Muscle of leg (tissue), 11 donors: Measurements from ENCODE around the gene CAMTA1. TPM values are rescaled to one million over a fixed set of nuclear protein-coding genes. Genes with fewer than 3 reads are reported as not detected.
A peak's percentile ranks its signal among the peaks of the same experiment; 100 is the strongest.
"Not testable (repeated sequence)": the region's sequence is repeated elsewhere in the genome, so short reads cannot be mapped to it uniquely, and the experiment has no call there.

Experiments used
- DNase-seq: peaks from one replicate; pipeline ENCODE4 v3.0.0; 2013
- H3K27ac ChIP-seq: one replicate; pipeline ENCODE4 v1.5.1; 2013; ENCODE audit warnings: mild to moderate bottlenecking, low read length, control low read depth
- H3K27me3 ChIP-seq: one replicate; pipeline ENCODE4 v1.6.1; 2013; ENCODE audit warnings: low read length; ENCODE audit not compliant: control insufficient read depth, insufficient read depth
- H3K36me3 ChIP-seq: one replicate; pipeline ENCODE4 v1.6.1; 2013; ENCODE audit warnings: low read length; ENCODE audit not compliant: control insufficient read depth, insufficient read depth
- H3K4me1 ChIP-seq: one replicate; pipeline ENCODE4 v1.6.1; 2013; ENCODE audit warnings: low read length; ENCODE audit not compliant: control insufficient read depth, insufficient read depth
- H3K4me3 ChIP-seq: one replicate; pipeline ENCODE4 v1.5.1; 2013; ENCODE audit warnings: low read length, control low read depth
- H3K9me3 ChIP-seq: replicated peaks from 2 replicates; pipeline ENCODE4 v1.6.1; 2013; ENCODE audit warnings: low read depth, low read length; ENCODE audit not compliant: control insufficient read depth
- WGBS: methylation state at CpG from one replicate; pipeline ENCODE4 v1.1.5; 2013; ENCODE audit warnings: missing lambda C conversion rate; ENCODE audit not compliant: insufficient coverage; 5-methylcytosine and 5-hydroxymethylcytosine counted together
- polyA plus RNA-seq, 8 donors: library from polyadenylated mRNA; unstranded; fragments of 120-200 nt; gene quantifications; one replicate each; pipeline versions ENCODE4 v1.2.1 to v1.2.3, GENCODE V29; 2013; ENCODE audit warnings: inconsistent platforms in 1 of 8, low replicate concordance in 1 of 8; ENCODE audit not compliant: insufficient read length in 8 of 8, insufficient read depth in 1 of 8
- total RNA-seq: library from RNA; stranded (reverse); fragments of 120-200 nt; gene quantifications from one replicate; pipeline ENCODE4 v1.2.4, GENCODE V29; 2013

The CAMTA1 gene
- total and polyA plus RNA-seq, 9 donors: 36.4 to 56.4 (median 47.7) TPM

DNA sequence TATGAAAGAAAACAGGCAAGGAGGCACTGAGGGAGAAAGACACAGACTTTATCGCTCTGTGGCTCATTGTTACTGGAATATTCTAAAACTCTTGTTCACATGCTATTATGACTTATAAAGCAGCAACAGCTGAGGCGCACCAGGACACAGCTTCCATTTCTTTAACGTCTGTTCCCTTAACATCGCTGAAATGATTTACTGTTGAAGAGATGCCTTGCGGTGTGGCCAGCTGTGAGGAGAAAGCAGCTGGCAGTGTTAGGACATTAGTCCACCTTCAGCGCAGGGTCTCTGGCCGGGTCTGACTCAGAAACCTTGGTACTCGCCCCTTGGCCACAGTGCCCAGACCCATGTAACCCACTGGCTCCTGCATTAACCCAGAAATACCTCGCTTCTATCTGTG is 995.7 kb downstream of the CAMTA1 start:
- H3K4me1 ChIP-seq: peaks cover 13% of the 10 kb centered on the region

DNA sequence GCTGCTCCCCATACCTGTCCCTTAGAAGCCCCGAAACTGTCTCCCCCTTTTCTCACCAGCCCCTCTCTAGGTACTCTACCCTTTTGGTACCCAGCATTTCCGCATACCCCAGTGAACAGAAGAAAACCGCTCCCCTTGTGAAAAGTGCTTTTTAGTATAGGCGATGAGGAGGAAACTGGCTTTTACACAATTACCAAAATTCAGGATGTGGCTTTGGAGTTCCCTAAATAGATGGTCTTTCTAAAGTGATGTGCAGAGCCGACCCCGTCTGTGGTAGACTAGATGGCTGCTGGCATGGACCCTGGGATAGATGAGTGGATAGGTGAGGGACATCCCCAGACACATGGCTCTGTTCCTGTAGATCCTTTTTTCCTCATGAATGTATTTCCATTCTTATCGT is 996.2 kb downstream of the CAMTA1 start:
- no CpG with 5 or more reads among the region's 7 CpGs for WGBS
- Histone ChIP-seq H3K27ac (no peak overlapping the region), H3K4me1 (peaks cover 13% of the 10 kb centered on the region), H3K9me3 (no peaks in the 10 kb centered on the region), H3K36me3 (peaks cover 35% of the 10 kb centered on the region), H3K4me3 (no peak overlapping the region), H3K27me3 (peaks cover 5% of the 10 kb centered on the region)
- no peak for DNase-seq

More for the DNA sequence above, 995.7 kb downstream of the CAMTA1 start:
- Histone ChIP-seq H3K27ac (no peak overlapping the region), H3K9me3 (no peaks in the 10 kb centered on the region), H3K36me3 (peaks cover 35% of the 10 kb centered on the region), H3K4me3 (no peak overlapping the region), H3K27me3 (peaks cover 5% of the 10 kb centered on the region)
- WGBS: 72% methylated on average over 5 of the region's 9 CpGs
- no peak for DNase-seq

DNA sequence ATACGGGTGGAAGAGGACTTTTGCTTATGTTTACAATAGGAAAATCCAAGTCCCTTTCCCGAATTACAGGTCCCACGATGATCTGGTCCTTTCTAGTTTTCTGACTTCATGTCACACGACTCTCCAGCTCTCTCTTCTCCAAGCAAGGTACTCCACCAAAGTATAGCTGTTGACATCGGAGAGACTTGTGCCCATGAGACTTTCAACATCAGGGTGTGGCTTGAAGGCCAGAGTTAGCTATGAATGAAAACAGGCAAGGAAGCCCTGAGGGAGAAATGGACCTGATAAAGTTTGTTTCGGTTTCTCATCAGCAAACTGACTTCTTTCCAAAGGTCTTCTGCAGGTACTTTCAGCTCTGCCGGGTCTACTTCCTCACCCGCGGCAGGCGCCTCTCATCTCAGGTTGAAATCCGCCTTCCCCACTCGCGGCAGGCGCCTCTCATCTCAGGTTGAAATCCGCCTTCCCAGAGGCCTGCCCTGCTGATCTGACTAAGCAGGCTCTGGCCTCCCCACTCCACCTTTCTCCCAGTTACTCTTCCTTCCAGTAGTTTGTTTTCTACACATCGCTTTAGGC is 996.8 kb downstream of the CAMTA1 start:
- 87% methylated on average over 12 of the region's 16 CpGs for WGBS
- H3K27ac ChIP-seq: no peak overlapping the region

DNA sequence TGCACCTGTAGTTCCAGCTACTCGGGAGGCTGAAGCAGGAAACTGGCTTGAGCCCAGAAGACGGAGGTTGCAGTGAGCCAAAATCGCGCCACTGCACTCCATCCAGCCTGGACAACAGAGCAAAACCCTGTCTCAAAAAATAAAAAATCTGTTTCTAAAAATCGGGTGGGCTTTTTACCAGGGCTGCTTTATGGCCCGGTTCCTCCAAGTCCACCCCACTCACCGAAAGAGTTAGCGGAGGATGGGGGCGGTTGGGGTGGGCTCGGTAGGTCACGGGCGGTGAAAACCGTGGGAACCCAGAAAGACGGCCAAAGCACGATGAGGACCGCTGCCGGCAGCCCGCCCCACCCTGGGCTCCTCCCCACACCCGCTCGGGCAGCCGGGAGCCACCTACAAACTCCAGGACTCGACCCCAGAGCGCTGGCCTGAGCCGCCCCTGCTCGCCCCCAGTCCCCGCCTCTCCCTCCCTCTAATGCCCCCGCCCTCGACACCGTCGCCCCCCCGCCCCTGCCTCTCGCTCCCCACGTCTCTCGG is 998.0 kb downstream of the CAMTA1 start:
- Histone ChIP-seq H3K36me3 (peaks cover 23% of the 10 kb centered on the region), H3K27me3 (peaks cover 5% of the 10 kb centered on the region), H3K9me3 (no peaks in the 10 kb centered on the region), H3K4me1 (peaks cover 13% of the 10 kb centered on the region), H3K4me3 (peak overlapping the region; percentile 62), H3K27ac (peak overlapping the region; percentile 72)
- 6% methylated on average over 5 of the region's 34 CpGs for WGBS
- peak; percentile 60 for DNase-seq

More for the DNA sequence above, 996.8 kb downstream of the CAMTA1 start:
- no peak for DNase-seq
- no peak overlapping the region for H3K4me3 ChIP-seq
- no peaks in the 10 kb centered on the region for H3K9me3 ChIP-seq
- H3K27me3 ChIP-seq: peaks cover 5% of the 10 kb centered on the region
- H3K36me3 ChIP-seq: peaks cover 33% of the 10 kb centered on the region
- peaks cover 13% of the 10 kb centered on the region for H3K4me1 ChIP-seq

DNA sequence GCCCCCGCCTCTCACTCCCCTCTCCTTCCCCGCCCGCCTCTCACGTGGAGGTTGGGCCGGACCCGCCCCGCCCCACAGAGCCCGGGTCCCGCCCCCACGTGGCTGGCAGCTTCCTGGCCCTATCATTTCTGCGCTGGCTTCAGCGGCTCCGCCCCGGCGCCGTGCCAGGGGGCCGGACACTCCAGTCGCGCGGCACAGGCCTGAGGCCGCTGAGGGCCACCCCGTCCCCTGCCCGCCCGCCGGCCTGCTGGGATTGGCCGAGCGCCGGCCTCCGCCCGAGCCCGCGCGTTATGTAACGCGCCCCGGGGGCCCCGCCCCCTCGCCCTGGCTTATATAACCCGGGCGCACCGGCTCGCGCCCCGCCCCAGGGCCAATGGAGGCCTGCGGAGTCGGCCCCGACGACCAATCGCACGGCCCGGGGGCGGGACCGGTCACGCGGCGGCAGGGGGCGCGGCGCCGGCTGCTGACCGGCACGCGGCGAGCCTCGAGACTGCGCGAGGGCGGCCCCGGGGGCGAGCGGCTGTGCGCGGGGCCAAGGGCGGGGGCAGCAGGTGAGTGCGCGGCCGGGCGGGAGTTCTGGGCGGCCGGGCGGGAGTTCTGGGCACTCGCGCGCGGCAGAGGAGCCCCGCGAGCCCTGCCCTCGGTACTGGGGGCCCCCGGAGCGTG is 998.7 kb downstream of the CAMTA1 start, which contains the start of gene PER3:
Gene PER3, plus strand, starts transcription at position 466 of the 666 bp plus-strand sequence. CDS start 587 bp downstream, outside the sequence.
- H3K36me3 ChIP-seq: peaks cover 18% of the 10 kb centered on the region
- DNase-seq: peak; percentile 98
- peak within 1 kb of the TSS; percentile 62 for H3K4me3 ChIP-seq
- peaks cover 5% of the 10 kb centered on the region for H3K27me3 ChIP-seq
- no peaks in the 10 kb centered on the region for H3K9me3 ChIP-seq
- H3K27ac ChIP-seq: peak within 1 kb of the TSS; percentile 72
- under 1% methylated on average over 89 of the region's 90 CpGs for WGBS
- H3K4me1 ChIP-seq: peaks cover 13% of the 10 kb centered on the region

DNA sequence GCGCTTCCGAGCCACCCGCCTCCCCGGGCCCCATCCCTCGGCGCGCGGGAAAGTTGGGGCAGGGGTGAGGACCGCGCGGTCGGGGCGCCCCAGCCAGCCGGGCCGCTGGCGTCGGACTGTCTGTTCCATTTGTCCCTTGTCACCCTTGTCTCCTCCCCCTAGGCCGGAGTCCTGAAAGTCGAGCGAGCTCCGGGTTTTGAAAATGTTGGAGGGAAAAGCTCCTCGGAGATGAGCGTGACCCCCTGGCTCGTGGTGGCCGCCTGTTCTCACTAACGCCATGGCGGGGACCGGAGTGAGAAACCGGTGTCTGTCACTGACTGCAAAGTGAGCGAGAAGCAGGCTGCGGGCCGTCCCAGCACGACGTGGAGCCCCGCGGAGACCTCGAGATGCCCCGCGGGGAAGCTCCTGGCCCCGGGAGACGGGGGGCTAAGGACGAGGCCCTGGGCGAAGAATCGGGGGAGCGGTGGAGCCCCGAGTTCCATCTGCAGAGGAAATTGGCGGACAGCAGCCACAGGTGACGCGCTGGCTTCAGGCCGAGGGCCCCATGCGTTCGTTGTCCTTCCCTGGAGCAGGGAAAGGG is 999.3 kb downstream of the CAMTA1 start:
- Histone ChIP-seq H3K36me3 (peaks cover 15% of the 10 kb centered on the region), H3K4me1 (peaks cover 13% of the 10 kb centered on the region), H3K4me3 (peak overlapping the region; percentile 24), H3K27ac (peak overlapping the region; percentile 13), H3K9me3 (no peaks in the 10 kb centered on the region), H3K27me3 (peaks cover 5% of the 10 kb centered on the region)
- peak; percentile 53 for DNase-seq
- WGBS: 39% methylated on average over 38 of the region's 52 CpGs

DNA sequence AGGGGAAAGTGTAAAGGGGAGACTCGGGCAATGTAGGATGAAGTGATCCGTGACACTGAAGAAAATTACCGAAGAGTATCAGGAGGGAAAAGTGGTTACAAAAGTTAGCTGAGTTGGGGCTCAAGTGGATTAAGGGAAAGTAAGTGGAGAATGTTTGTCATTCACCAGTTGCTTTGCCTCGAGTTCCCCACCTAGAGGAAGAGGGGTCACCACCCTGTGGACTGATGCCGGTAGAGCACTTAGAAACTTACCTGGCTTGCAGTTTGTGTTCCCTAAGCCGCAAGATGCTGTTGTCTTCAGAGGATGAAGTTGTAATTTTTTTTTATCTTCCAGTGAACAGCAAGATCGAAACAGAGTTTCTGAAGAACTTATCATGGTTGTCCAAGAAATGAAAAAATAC is 999.9 kb downstream of the CAMTA1 start:
- Histone ChIP-seq H3K36me3 (peaks cover 16% of the 10 kb centered on the region), H3K27ac (no peak overlapping the region), H3K27me3 (peaks cover 5% of the 10 kb centered on the region), H3K4me3 (no peak overlapping the region), H3K4me1 (peaks cover 13% of the 10 kb centered on the region), H3K9me3 (peaks cover 1% of the 10 kb centered on the region)
- DNase-seq: no peak
- WGBS: 86% methylated on average over 4 of the region's 7 CpGs

DNA sequence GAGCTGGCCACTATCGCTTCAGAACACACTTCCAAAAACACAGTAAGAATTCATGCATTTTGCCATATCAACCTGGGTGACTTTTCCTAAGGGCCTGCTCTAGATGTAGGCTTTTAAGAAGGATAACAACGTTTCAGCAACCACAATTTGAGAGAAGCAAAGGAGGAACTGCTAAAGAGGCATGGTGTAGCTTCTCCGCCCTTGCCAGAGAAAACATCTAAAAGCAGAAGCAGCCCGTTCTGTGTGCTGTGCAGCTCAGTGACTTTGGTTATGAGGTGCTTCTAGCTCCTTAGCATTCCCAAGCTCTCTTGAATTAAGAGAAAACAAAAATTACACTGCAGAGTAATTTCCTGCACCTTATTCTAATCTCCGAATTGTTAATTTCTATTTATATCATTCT is 1001.5 kb downstream of the CAMTA1 start:
- peaks cover 5% of the 10 kb centered on the region for H3K27me3 ChIP-seq
- peaks cover 13% of the 10 kb centered on the region for H3K4me1 ChIP-seq
- WGBS: 83% methylated on average over 3 of the region's 5 CpGs
- H3K27ac ChIP-seq: no peak overlapping the region
- H3K9me3 ChIP-seq: peaks cover 4% of the 10 kb centered on the region
- DNase-seq: no peak
- H3K4me3 ChIP-seq: no peak overlapping the region
- peaks cover 12% of the 10 kb centered on the region for H3K36me3 ChIP-seq

DNA sequence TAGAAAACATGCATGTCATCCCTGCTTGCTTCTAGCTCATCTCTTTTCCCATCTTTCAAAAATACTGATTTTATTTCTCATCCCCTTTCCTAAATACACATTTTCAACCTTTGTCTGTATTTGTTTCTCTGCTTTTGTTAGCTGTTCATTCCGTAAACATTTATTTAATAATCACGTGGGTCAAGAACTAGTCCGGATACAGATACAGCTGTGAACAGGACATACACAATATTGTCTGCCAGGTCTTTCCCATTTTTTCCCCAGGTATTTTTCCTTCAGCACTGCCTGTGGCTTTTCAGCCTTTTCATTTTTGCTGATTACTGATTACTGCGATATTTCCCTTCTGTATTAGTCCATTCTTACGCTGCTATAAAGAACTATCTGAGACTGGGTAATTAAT is 1004.6 kb downstream of the CAMTA1 start:
- Histone ChIP-seq H3K4me1 (peaks cover 1% of the 10 kb centered on the region), H3K27ac (no peak overlapping the region), H3K4me3 (no peak overlapping the region), H3K27me3 (peaks cover under 1% of the 10 kb centered on the region), H3K36me3 (peaks cover 8% of the 10 kb centered on the region), H3K9me3 (peaks cover 4% of the 10 kb centered on the region)
- WGBS: 89% methylated on average over 3 of the region's 5 CpGs
- no peak for DNase-seq

DNA sequence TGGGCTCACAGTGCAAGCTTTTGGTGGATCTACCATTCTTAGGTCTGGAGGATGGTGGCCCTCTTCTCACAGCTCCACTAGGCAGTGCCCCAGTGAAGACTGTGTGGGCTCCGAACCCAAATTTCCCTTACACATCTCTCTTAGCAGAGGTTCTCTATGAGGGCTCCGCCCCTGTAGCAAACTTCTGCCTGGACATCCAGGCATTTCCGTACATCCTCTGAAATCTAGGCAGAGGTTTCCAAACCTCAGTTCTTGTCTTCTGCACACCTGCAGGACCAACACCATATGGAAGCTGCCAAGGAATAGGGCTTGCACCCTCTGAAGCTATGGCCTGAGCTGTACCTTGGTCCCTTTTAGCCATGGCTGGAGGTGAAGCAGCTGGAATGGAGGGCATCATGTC is 1005.8 kb downstream of the CAMTA1 start:
- not testable (repeated sequence) for H3K27ac ChIP-seq, DNase-seq, H3K4me1 ChIP-seq, H3K4me3 ChIP-seq, H3K9me3 ChIP-seq, H3K27me3 ChIP-seq
- H3K36me3 ChIP-seq: peaks cover 12% of the 10 kb centered on the region
- WGBS: 100% methylated on average over 2 of the region's 3 CpGs
